A549 (cell line): ENCODE data around the gene TSC2.
"Not testable (repeated sequence)": the region's sequence is repeated elsewhere in the genome, so short reads cannot be mapped to it uniquely, and the experiment has no call there.

Source experiments
- JUN ChIP-seq, 2 experiments: fragments of >200 bp; sonication (Bioruptor Twin); formaldehyde crosslinking; IDR thresholded peaks; 2 replicates in 1 of 2; 3 replicates in 1 of 2; pipeline ENCODE4 v1.6.1; 2016 to 2017
- MAZ ChIP-seq: fragments of 150-350 bp; IDR thresholded peaks from 2 replicates; pipeline ENCODE4 v1.6.1; 2014; ENCODE audit warnings: antibody characterized with exemption, low read depth, low read length, borderline replicate concordance
- POLR2A ChIP-seq: IDR thresholded peaks from 2 replicates; pipeline ENCODE4 v1.6.1; 2012; ENCODE audit warnings: mild to moderate bottlenecking, low read length
- RFX5 ChIP-seq: fragments of 450-650 bp; IDR thresholded peaks from 2 replicates; pipeline ENCODE4 v1.7.1; 2014; ENCODE audit warnings: antibody characterized with exemption, mild to moderate bottlenecking, moderate library complexity
- RNF2 ChIP-seq: fragments of 200-600 bp; sonication (generic); IDR thresholded peaks from 2 replicates; pipeline ENCODE4 v1.6.1; 2016; ENCODE audit warnings: low read depth, mild to moderate bottlenecking, antibody characterized with exemption, moderate library complexity, borderline replicate concordance
- TFCP2L1 ChIP-seq: fragments of 250-450 bp; sonication (Bioruptor Pico); IDR thresholded peaks from 2 replicates; pipeline ENCODE4 v1.5.0; 2021; ENCODE audit warnings: mild to moderate bottlenecking
- TF ChIP-seq, protein P1 (sequence below): fragments of >200 bp; sonication (Bioruptor Twin); formaldehyde crosslinking; IDR thresholded peaks from 3 replicates; pipeline ENCODE4 v1.5.1; 2016
- TF ChIP-seq, protein P2 (sequence below): IDR thresholded peaks from 2 replicates; pipeline ENCODE4 v1.6.1; 2012; ENCODE audit warnings: low read depth, borderline replicate concordance

DNA sequence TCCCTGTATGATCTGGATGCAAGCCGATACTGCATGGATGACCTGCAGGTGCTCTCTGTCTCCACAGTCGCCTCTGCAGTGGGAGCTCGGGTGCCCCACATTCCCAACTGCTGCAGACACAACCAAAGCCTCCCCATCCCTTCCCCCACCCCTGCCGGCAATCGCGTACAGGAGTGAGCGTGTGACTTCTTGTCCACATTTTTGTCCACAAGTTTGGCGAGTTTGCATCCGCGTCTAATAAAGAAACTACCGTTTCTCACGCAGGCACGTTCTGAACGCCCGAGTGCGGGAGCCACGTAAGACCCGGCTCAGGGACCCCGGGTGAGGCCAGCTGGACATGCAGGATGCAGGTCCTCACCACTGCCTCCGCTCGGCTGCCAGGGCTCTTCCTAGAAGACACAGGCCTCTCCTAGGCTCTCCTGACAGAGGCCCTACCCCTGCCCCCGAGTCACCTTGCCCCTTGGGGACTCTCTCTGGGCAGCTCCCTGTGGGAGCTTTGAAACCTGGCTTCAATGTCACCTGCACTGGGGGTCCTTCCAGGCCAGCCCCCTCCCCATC, 82.2 kb downstream of the TSC2 start:
- TF ChIP-seq POLR2A; RFX5; MAZ; JUN (IDR thresholded peaks at IDR 0.05); RNF2; TFCP2L1 (CRISPR knock-in tag): not testable (repeated sequence)
- TF ChIP-seq, protein P1, sequence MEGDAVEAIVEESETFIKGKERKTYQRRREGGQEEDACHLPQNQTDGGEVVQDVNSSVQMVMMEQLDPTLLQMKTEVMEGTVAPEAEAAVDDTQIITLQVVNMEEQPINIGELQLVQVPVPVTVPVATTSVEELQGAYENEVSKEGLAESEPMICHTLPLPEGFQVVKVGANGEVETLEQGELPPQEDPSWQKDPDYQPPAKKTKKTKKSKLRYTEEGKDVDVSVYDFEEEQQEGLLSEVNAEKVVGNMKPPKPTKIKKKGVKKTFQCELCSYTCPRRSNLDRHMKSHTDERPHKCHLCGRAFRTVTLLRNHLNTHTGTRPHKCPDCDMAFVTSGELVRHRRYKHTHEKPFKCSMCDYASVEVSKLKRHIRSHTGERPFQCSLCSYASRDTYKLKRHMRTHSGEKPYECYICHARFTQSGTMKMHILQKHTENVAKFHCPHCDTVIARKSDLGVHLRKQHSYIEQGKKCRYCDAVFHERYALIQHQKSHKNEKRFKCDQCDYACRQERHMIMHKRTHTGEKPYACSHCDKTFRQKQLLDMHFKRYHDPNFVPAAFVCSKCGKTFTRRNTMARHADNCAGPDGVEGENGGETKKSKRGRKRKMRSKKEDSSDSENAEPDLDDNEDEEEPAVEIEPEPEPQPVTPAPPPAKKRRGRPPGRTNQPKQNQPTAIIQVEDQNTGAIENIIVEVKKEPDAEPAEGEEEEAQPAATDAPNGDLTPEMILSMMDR, result not testable (repeated sequence)
- TF ChIP-seq, protein P2, sequence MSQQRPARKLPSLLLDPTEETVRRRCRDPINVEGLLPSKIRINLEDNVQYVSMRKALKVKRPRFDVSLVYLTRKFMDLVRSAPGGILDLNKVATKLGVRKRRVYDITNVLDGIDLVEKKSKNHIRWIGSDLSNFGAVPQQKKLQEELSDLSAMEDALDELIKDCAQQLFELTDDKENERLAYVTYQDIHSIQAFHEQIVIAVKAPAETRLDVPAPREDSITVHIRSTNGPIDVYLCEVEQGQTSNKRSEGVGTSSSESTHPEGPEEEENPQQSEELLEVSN, result not testable (repeated sequence)
